ENCODE measurements around the gene RESP18.

RESP18 gene

DNA sequence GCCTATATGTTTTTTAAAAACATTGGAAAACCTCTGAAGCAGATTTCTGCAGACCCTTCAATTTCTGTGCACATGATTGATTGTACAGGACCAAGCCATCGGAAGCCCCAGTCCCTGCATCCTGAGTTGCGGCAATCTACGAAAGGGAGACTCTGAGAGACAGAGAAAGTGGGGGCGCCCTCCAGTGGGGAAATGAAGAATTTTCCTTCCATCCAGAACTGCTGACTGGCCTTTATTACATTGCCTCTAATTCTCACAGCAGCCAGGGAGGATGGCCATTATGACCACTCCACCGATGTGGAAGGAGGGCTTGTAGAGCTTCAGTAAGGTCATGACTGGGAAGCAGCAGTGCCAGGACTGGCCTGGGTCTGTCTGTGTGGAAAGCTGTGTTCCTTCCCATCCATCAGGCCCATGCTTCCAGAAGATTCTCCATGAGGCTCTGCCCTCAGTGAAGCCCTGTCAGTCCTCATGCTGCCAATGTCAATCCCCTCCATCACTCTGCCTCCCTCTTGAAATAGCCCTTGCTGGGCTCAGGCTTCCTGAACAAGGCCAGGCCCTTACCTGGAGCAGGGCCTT is 20.0 kb upstream of the RESP18 start:
- peak; percentile 69 for DNase-seq (ENCODE audit: low read depth)
- H3K4me3 ChIP-seq (ENCODE audit: low read length) = no peak overlapping the region
- TF ChIP-seq, protein P1, sequence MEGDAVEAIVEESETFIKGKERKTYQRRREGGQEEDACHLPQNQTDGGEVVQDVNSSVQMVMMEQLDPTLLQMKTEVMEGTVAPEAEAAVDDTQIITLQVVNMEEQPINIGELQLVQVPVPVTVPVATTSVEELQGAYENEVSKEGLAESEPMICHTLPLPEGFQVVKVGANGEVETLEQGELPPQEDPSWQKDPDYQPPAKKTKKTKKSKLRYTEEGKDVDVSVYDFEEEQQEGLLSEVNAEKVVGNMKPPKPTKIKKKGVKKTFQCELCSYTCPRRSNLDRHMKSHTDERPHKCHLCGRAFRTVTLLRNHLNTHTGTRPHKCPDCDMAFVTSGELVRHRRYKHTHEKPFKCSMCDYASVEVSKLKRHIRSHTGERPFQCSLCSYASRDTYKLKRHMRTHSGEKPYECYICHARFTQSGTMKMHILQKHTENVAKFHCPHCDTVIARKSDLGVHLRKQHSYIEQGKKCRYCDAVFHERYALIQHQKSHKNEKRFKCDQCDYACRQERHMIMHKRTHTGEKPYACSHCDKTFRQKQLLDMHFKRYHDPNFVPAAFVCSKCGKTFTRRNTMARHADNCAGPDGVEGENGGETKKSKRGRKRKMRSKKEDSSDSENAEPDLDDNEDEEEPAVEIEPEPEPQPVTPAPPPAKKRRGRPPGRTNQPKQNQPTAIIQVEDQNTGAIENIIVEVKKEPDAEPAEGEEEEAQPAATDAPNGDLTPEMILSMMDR (IDR thresholded peaks at IDR 0.05; ENCODE audit: insufficient read depth, low read depth, low read length, missing control alignments) = peak; percentile 75

DNA sequence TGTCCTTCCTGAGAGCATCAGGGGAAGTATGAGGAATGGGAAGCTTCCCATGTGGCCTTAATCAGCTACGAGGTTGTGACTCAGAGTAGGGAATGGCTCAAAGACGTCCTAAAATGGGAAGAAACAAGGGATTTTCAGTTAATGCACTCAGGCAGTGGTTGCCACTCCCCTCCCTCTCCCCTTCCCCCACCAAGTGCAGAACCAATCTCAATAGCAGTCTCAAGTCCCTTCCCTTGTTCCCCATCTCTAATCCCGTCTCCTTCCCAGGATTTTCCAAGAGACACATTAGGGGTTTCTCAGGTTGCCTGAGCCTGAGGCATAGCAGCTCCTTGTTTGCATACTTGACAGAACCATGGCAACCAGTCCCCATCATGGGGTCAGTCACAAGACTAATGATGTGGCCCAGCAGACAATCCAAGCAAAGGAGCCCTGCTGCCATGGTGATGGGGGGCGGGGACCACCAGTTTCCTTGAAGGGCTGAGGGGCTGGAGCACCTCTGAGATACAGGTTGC is 18.2 kb upstream of the RESP18 start:
- DNase-seq (ENCODE audit: low read depth) = no peak
- TF ChIP-seq, protein P1 (IDR thresholded peaks at IDR 0.05; ENCODE audit: insufficient read depth, low read depth, low read length, missing control alignments) = no peak
- H3K4me3 ChIP-seq (ENCODE audit: low read length) = no peak overlapping the region

DNA sequence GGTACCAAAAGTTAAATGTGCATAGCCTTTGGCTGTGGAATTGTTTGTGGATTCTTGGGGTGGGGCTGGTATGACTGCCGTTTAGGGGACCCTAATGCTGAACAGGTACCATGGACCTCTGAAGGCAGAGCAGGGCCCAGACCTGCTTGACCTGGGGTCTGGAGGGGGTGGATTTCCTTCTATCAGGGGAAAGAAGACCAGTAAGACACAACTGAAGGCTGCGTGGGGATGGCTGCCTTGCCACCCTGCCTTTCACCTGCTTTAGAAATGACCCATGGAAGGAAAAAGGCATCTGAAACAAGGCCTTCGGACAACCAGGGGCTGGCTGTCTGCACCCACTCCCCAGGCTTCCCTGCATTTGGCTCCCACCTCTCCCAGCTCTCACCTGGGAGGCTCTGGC is 17.7 kb upstream of the RESP18 start:
- TF ChIP-seq, protein P1 (IDR thresholded peaks at IDR 0.05; ENCODE audit: insufficient read depth, low read depth, low read length, missing control alignments) = no peak
- DNase-seq (ENCODE audit: low read depth) = no peak
- H3K4me3 ChIP-seq (ENCODE audit: low read length) = no peak overlapping the region

DNA sequence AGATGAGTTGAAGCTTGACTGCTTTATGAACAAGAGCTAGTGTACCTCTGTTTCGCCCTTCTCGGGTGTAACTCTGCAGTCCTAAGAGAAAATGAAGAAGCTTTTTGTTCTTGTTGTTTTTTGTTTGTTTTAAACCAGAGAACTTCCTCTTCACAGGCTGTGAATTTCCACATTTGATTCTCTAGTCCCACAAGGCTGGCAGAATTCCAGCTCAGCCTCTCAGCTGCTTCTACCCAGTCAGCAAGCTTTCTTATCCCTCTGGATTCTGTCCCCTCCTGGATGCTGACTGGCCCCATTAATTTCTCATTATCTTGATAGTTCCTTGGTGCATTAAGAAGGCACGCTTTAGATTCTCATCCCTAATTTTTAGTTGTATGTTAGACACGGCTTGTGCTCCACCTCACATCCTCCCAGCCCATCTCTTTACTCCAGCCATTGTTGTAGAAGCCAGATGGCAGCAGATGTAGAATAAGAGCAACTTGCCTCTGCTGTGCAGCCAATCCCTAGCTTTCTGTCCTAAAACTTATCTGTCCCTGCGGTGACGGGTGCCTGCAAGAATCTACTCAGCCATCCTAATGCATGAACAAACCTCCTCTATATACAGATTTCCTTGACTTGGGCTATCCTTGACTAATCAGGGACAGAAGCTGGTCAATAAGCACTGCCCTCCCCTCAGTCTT is 12.3 kb upstream of the RESP18 start:
- H3K4me3 ChIP-seq (ENCODE audit: low read length) = no peak overlapping the region
- DNase-seq (ENCODE audit: low read depth) = peak; percentile 20

DNA sequence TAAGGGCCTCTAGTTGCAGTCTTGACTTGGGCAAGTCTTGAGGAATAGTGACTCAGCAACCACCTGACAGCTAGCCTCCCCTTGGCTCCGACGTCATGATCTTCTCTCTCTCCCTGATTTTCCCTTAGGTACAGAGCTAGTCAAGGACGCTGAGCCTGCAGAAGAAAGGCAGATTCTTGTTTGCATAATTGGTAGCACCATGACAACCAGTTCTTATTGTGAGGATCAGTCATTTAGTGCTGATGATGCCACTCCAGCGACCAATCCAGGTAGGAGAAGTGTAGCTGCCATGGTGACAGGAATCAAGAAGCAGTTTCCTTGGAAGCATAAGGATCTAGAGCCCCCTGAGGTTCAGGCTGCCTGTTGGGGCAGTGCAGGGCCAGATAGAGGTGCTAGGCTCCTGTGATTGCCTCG is 2.8 kb upstream of the RESP18 start:
- peak; percentile 50 for DNase-seq (ENCODE audit: low read depth)
- no peak overlapping the region for H3K4me3 ChIP-seq (ENCODE audit: low read length)

More for the DNA sequence above, 12.3 kb upstream of the RESP18 start:
- TF ChIP-seq, protein P1 (IDR thresholded peaks at IDR 0.05; ENCODE audit: insufficient read depth, low read depth, low read length, missing control alignments) = no peak

DNA sequence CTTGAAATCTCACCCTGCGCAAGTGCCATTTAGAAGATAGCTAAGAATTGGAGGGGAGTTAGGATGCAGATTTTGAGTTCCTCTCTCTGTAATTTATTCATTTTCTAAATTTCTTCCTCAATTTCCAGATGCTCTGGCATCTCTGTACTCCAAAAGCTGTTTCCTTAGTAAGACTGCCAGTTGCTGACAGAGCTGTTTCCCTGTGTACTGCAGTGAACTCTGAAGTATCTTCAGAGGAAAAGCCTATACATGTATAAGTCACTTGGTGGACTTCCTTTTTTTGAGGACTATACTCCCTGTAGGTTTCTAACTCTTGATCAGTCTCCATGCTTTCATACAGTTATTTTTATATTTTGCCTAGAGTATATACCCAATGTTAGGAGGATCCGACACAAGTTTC is 1.5 kb upstream of the RESP18 start:
- no peak overlapping the region for H3K4me3 ChIP-seq (ENCODE audit: low read length)
- TF ChIP-seq, protein P1 (IDR thresholded peaks at IDR 0.05; ENCODE audit: insufficient read depth, low read depth, low read length, missing control alignments) = no peak
- DNase-seq (ENCODE audit: low read depth) = no peak

More for the DNA sequence above, 2.8 kb upstream of the RESP18 start:
- TF ChIP-seq, protein P1 (IDR thresholded peaks at IDR 0.05; ENCODE audit: insufficient read depth, low read depth, low read length, missing control alignments) = no peak
